ENCODE measurements around the gene CTXND1.

CTXND1 gene

DNA sequence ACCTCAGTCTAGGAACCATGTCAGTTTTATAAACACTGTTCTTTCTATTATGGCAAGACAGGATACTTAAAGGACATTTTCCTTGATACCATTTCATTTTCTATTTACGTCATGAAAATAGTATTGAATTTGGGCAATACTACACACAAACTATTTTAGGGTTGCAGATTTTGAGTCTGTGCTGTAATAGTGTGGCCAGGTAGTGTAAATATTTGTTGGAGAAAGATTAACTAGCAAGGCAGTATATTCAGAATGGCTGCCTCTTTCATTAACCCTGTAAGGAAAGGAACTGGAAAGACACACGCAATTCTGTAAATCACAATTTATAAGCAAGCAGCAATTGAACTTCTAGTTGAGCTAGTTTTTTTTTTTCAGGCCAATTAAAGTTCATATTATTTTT is 2.0 kb downstream of the CTXND1 start:
- ChIA-PET CTCF (interaction anchor here (0.6 to 1.6 kb wide), 4 partner anchors 9 to 284 kb away, joined by 3 to 6 read pairs (median 4); no protein-coding TSS in a partner anchor), POLR2A (no interaction called here)
- H3K9me3 ChIP-seq (ENCODE audit: control insufficient read depth, insufficient read depth, low read depth, low read length): no peaks in the 10 kb centered on the region
- peaks cover 8% of the 10 kb centered on the region for H3K4me1 ChIP-seq (ENCODE audit: control insufficient read depth, insufficient read depth, low read length)
- TF ChIP-seq ZBTB7A (tag by site-specific recombination; IDR thresholded peaks at IDR 0.05; ENCODE audit: low read depth): no peak
- no peak for TF ChIP-seq ZBTB26 (tag by site-specific recombination; optimal IDR thresholded peaks at IDR 0.05)
- TF ChIP-seq GFI1B (tag by site-specific recombination; IDR thresholded peaks at IDR 0.05): no peak
- no peak for TF ChIP-seq TRIM28 (IDR thresholded peaks at IDR 0.05; ENCODE audit: borderline replicate concordance, low read length)
- TF ChIP-seq, protein P1, sequence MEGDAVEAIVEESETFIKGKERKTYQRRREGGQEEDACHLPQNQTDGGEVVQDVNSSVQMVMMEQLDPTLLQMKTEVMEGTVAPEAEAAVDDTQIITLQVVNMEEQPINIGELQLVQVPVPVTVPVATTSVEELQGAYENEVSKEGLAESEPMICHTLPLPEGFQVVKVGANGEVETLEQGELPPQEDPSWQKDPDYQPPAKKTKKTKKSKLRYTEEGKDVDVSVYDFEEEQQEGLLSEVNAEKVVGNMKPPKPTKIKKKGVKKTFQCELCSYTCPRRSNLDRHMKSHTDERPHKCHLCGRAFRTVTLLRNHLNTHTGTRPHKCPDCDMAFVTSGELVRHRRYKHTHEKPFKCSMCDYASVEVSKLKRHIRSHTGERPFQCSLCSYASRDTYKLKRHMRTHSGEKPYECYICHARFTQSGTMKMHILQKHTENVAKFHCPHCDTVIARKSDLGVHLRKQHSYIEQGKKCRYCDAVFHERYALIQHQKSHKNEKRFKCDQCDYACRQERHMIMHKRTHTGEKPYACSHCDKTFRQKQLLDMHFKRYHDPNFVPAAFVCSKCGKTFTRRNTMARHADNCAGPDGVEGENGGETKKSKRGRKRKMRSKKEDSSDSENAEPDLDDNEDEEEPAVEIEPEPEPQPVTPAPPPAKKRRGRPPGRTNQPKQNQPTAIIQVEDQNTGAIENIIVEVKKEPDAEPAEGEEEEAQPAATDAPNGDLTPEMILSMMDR (tag by site-specific recombination; IDR thresholded peaks at IDR 0.05): no peak
- no peak for TF ChIP-seq GLIS1 (tag by site-specific recombination; IDR thresholded peaks at IDR 0.05)
- TF ChIP-seq ZNF184 (tag by site-specific recombination; IDR thresholded peaks at IDR 0.05): no peak
- no peak for TF ChIP-seq ZNF211 (tag by site-specific recombination; IDR thresholded peaks at IDR 0.05; ENCODE audit: low read depth)
- no peak for TF ChIP-seq MZF1 (tag by site-specific recombination; IDR thresholded peaks at IDR 0.05; ENCODE audit: borderline replicate concordance)
- no peak for TF ChIP-seq ZNF391 (tag by site-specific recombination; IDR thresholded peaks at IDR 0.05; ENCODE audit: borderline replicate concordance, low read depth)
- no peak for TF ChIP-seq ZNF248 (tag by site-specific recombination; IDR thresholded peaks at IDR 0.05)
- TF ChIP-seq ZNF571 (tag by site-specific recombination; IDR thresholded peaks at IDR 0.05): no peak
- no peak for TF ChIP-seq ZNF157 (tag by site-specific recombination; IDR thresholded peaks at IDR 0.05)
- TF ChIP-seq FEZF1 (tag by site-specific recombination; IDR thresholded peaks at IDR 0.05): no peak
- no peak overlapping the region for H3K27ac ChIP-seq (ENCODE audit: extremely low read depth, low read depth, low read length)
- H3K4me3 ChIP-seq (ENCODE audit: low read depth, low read length): no peak overlapping the region
- H3K36me3 ChIP-seq (ENCODE audit: control insufficient read depth in 2 of 2, insufficient read depth in 1 of 2, low read length in 2 of 2): no peaks in the 10 kb centered on the region

DNA sequence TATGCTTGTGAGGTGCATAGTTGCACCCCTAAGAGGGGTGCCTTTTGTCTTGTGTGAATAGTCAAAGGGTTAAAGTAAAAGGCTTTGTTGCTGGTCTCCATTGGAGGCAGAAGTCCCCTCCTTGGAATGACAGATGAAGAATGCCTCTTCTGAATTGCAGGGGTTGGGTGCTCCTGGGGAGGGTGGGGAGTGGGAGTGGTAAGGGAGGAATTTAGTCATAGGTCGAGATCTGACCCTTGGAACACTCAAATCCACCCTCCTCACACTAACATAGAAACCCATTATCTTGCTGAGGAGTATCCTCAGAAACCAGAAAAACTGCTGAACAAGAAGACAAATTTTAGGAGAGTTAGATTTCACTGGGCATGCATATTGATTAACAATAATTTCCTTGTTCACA is 4.7 kb downstream of the CTXND1 start:
- no peak overlapping the region for H3K27ac ChIP-seq (ENCODE audit: extremely low read depth, low read depth, low read length)
- no peak overlapping the region for H3K4me3 ChIP-seq (ENCODE audit: low read depth, low read length)
- H3K9me3 ChIP-seq (ENCODE audit: control insufficient read depth, insufficient read depth, low read depth, low read length): no peaks in the 10 kb centered on the region
- H3K36me3 ChIP-seq (ENCODE audit: control insufficient read depth in 2 of 2, insufficient read depth in 1 of 2, low read length in 2 of 2): no peaks in the 10 kb centered on the region
- ChIA-PET POLR2A (no interaction called here), CTCF (interaction anchor here (1.1 kb wide), 1 partner anchor 23 kb away, joined by 3 read pairs; no protein-coding TSS in a partner anchor)
- peaks cover 2% of the 10 kb centered on the region; the same call in 1 of the 2 replicates for H3K4me1 ChIP-seq (ENCODE audit: control insufficient read depth, insufficient read depth, low read length)
- TF ChIP-seq KLF1 (tag by site-specific recombination; IDR thresholded peaks at IDR 0.05): peak; percentile 66
- no peak for TF ChIP-seq ZNF23 (tag by site-specific recombination; IDR thresholded peaks at IDR 0.05; ENCODE audit: borderline replicate concordance)

GRCh38 chr15:80246425-80246894 is 5.6 kb downstream of the CTXND1 start:
- Histone ChIP-seq H3K27ac (ENCODE audit: extremely low read depth, low read depth, low read length) (no peak overlapping the region), H3K36me3 (ENCODE audit: control insufficient read depth in 2 of 2, insufficient read depth in 1 of 2, low read length in 2 of 2) (no peaks in the 10 kb centered on the region), H3K4me3 (ENCODE audit: low read depth, low read length) (no peak overlapping the region), H3K4me1 (ENCODE audit: control insufficient read depth, insufficient read depth, low read length) (no peaks in the 10 kb centered on the region), H3K9me3 (ENCODE audit: control insufficient read depth, insufficient read depth, low read depth, low read length) (no peaks in the 10 kb centered on the region)
- TF ChIP-seq ZFP69B (tag by site-specific recombination; IDR thresholded peaks at IDR 0.05): no peak
- no peak for TF ChIP-seq ZNF785 (tag by site-specific recombination; IDR thresholded peaks at IDR 0.05)
- TF ChIP-seq ZBTB48 (tag by site-specific recombination; IDR thresholded peaks at IDR 0.05): no peak
- no peak for TF ChIP-seq MYNN (tag by site-specific recombination; IDR thresholded peaks at IDR 0.05; ENCODE audit: borderline replicate concordance)
- no peak for TF ChIP-seq YY2 (tag by site-specific recombination; IDR thresholded peaks at IDR 0.05)
- no peak for TF ChIP-seq ZNF350 (tag by site-specific recombination; IDR thresholded peaks at IDR 0.05)
- TF ChIP-seq ZNF837 (tag by site-specific recombination; IDR thresholded peaks at IDR 0.05): no peak
- TF ChIP-seq, protein P2, sequence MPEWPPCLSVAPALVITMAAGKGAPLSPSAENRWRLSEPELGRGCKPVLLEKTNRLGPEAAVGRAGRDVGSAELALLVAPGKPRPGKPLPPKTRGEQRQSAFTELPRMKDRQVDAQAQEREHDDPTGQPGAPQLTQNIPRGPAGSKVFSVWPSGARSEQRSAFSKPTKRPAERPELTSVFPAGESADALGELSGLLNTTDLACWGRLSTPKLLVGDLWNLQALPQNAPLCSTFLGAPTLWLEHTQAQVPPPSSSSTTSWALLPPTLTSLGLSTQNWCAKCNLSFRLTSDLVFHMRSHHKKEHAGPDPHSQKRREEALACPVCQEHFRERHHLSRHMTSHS (tag by site-specific recombination; IDR thresholded peaks at IDR 0.05): no peak
- no peak for TF ChIP-seq ZNF114 (tag by site-specific recombination; IDR thresholded peaks at IDR 0.05)
- no peak for TF ChIP-seq FEZF1 (tag by site-specific recombination; IDR thresholded peaks at IDR 0.05)
- TF ChIP-seq ZBTB26 (tag by site-specific recombination; optimal IDR thresholded peaks at IDR 0.05): no peak
- no peak for TF ChIP-seq ZNF211 (tag by site-specific recombination; IDR thresholded peaks at IDR 0.05; ENCODE audit: low read depth)
- ChIA-PET POLR2A (no interaction called here), CTCF (interaction anchor here (1.0 to 2.0 kb wide), 4 partner anchors 10 to 63 kb away, joined by 3 to 7 read pairs (median 3); no protein-coding TSS in a partner anchor)

Data from HEK293 (cell line).